ENCODE measurements around the gene GPER1.

The GPER1 gene

GRCh38 chr7:1117321-1117928, 29.5 kb downstream of the GPER1 start:
- DNase-seq (ENCODE audit: low read depth) = no peak
- TF ChIP-seq CTCF (conservative IDR thresholded peaks at IDR 0.05; ENCODE audit: low read length) = no peak
- H3K4me3 ChIP-seq (ENCODE audit: low read length) = no peak overlapping the region

GRCh38 chr7:1119201-1119600, 31.3 kb downstream of the GPER1 start:
- H3K4me3 ChIP-seq (ENCODE audit: low read length) = no peak overlapping the region
- no peak for DNase-seq (ENCODE audit: low read depth)
- no peak for TF ChIP-seq CTCF (conservative IDR thresholded peaks at IDR 0.05; ENCODE audit: low read length)

GRCh38 chr7:1120791-1121190, 32.9 kb downstream of the GPER1 start:
- H3K4me3 ChIP-seq (ENCODE audit: low read length) = no peak overlapping the region
- no peak for DNase-seq (ENCODE audit: low read depth)
- TF ChIP-seq CTCF (conservative IDR thresholded peaks at IDR 0.05; ENCODE audit: low read length) = no peak

- DNase-seq (ENCODE audit: low read depth) = no peak
- no peak for TF ChIP-seq CTCF (conservative IDR thresholded peaks at IDR 0.05; ENCODE audit: low read length)
- no peak overlapping the region for H3K4me3 ChIP-seq (ENCODE audit: low read length)
Observed at GRCh38 chr7:1121476-1121875, 33.6 kb downstream of the GPER1 start.

GRCh38 chr7:1121886-1122831, 34.2 kb downstream of the GPER1 start:
- TF ChIP-seq CTCF (conservative IDR thresholded peaks at IDR 0.05; ENCODE audit: low read length) = no peak
- DNase-seq (ENCODE audit: low read depth) = no peak
- H3K4me3 ChIP-seq (ENCODE audit: low read length) = no peak overlapping the region

- DNase-seq (ENCODE audit: low read depth) = no peak
- no peak overlapping the region for H3K4me3 ChIP-seq (ENCODE audit: low read length)
- TF ChIP-seq CTCF (conservative IDR thresholded peaks at IDR 0.05; ENCODE audit: low read length) = no peak
Observed at GRCh38 chr7:1122832-1123501, 35.1 kb downstream of the GPER1 start.

Data from AG10803 (cell line).